ENCODE data around the gene PPM1F. TPM values are rescaled to one million over a fixed set of nuclear protein-coding genes. Genes with fewer than 3 reads are reported as not detected.
"Not testable (repeated sequence)": the region's sequence is repeated elsewhere in the genome, so short reads cannot be mapped to it uniquely, and the experiment has no call there.

Gene PPM1F
- polyA plus RNA-seq, 1 donor (not counting 4 experiments of a cell fraction or from before 2014, with no cell fraction given): 18.2 TPM

- DNase-seq (ENCODE audit: low read depth, low spot score): no peak
- H4K20me1 ChIP-seq (ENCODE audit: control insufficient read depth, extremely low read depth, insufficient read depth, low read length): no peaks in the 10 kb centered on the region
- no peaks in the 10 kb centered on the region for H3K79me2 ChIP-seq (ENCODE audit: control insufficient read depth, insufficient read depth, low read length)
- H2AFZ ChIP-seq (ENCODE audit: control insufficient read depth, low read length): no peak overlapping the region
- dilution Hi-C loops (cut with MboI; ENCODE audit: extremely low pct_ligation_motif_present, low sequenced_read_pairs): no loop called here
- no peak for FAIRE-seq
- H3K4me1 ChIP-seq (ENCODE audit: control insufficient read depth, extremely low read depth, insufficient read depth, low read length): no peaks in the 10 kb centered on the region
- no peaks in the 10 kb centered on the region for H3K9me1 ChIP-seq (ENCODE audit: control insufficient read depth, extremely low read depth, insufficient read depth, low read length)
- no peaks in the 10 kb centered on the region for H3K36me3 ChIP-seq (ENCODE audit: control insufficient read depth in 2 of 2, extremely low read depth in 1 of 2, insufficient read depth in 2 of 2, low read length in 2 of 2)
- no peak overlapping the region for H3K4me2 ChIP-seq (ENCODE audit: control insufficient read depth, extremely low read depth, insufficient read depth, low read depth, low read length)
- no peak overlapping the region for H3K9ac ChIP-seq (ENCODE audit: control insufficient read depth, extremely low read depth, insufficient read depth, low read length)
- H3K4me3 ChIP-seq (ENCODE audit: control insufficient read depth in 2 of 3, extremely low read depth in 1 of 3, insufficient read depth in 2 of 3, low read depth in 1 of 3, low read length in 3 of 3): no peak overlapping the region
- no peak for TF ChIP-seq EZH2 (IDR thresholded peaks at IDR 0.05; ENCODE audit: low read length)
- no peak for TF ChIP-seq CTCF (optimal IDR thresholded peaks at IDR 0.05 in 1 of 3, IDR thresholded peaks at IDR 0.05 in 1 of 3, conservative IDR thresholded peaks at IDR 0.05 in 1 of 3; ENCODE audit: extremely low read depth in 1 of 3, insufficient read depth in 2 of 3, low read length in 3 of 3)
- no peaks in the 10 kb centered on the region for H3K9me3 ChIP-seq (ENCODE audit: control insufficient read depth, low read depth, low read length)
- no peaks in the 10 kb centered on the region for H3K27me3 ChIP-seq (ENCODE audit: control insufficient read depth, extremely low read depth, insufficient read depth, low read length)
- H3K27ac ChIP-seq (ENCODE audit: control insufficient read depth, insufficient read depth, low read length): no peak overlapping the region
Measured at GRCh38 chr22:21909871-21910270, 42.8 kb downstream of the PPM1F start.

GRCh38 chr22:21907638-21908522 is 44.8 kb downstream of the PPM1F start:
- no peaks in the 10 kb centered on the region for H3K36me3 ChIP-seq (ENCODE audit: control insufficient read depth in 2 of 2, extremely low read depth in 1 of 2, insufficient read depth in 2 of 2, low read length in 2 of 2)
- no peaks in the 10 kb centered on the region for H3K4me1 ChIP-seq (ENCODE audit: control insufficient read depth, extremely low read depth, insufficient read depth, low read length)
- no peak overlapping the region for H2AFZ ChIP-seq (ENCODE audit: control insufficient read depth, low read length)
- H3K79me2 ChIP-seq (ENCODE audit: control insufficient read depth, insufficient read depth, low read length): no peaks in the 10 kb centered on the region
- TF ChIP-seq EZH2 (IDR thresholded peaks at IDR 0.05; ENCODE audit: low read length) (no peak), CTCF (optimal IDR thresholded peaks at IDR 0.05 in 1 of 3, IDR thresholded peaks at IDR 0.05 in 1 of 3, conservative IDR thresholded peaks at IDR 0.05 in 1 of 3; ENCODE audit: extremely low read depth in 1 of 3, insufficient read depth in 2 of 3, low read length in 3 of 3) (no peak)
- no peaks in the 10 kb centered on the region for H3K9me3 ChIP-seq (ENCODE audit: control insufficient read depth, low read depth, low read length)
- dilution Hi-C loops (cut with MboI; ENCODE audit: extremely low pct_ligation_motif_present, low sequenced_read_pairs): no loop called here
- no peak overlapping the region for H3K4me3 ChIP-seq (ENCODE audit: control insufficient read depth in 2 of 3, extremely low read depth in 1 of 3, insufficient read depth in 2 of 3, low read depth in 1 of 3, low read length in 3 of 3)
- no peaks in the 10 kb centered on the region for H4K20me1 ChIP-seq (ENCODE audit: control insufficient read depth, extremely low read depth, insufficient read depth, low read length)
- FAIRE-seq (no peak), DNase-seq (ENCODE audit: low read depth, low spot score) (no peak)
- H3K9ac ChIP-seq (ENCODE audit: control insufficient read depth, extremely low read depth, insufficient read depth, low read length): no peak overlapping the region
- H3K9me1 ChIP-seq (ENCODE audit: control insufficient read depth, extremely low read depth, insufficient read depth, low read length): no peaks in the 10 kb centered on the region
- no peak overlapping the region for H3K27ac ChIP-seq (ENCODE audit: control insufficient read depth, insufficient read depth, low read length)
- no peaks in the 10 kb centered on the region for H3K27me3 ChIP-seq (ENCODE audit: control insufficient read depth, extremely low read depth, insufficient read depth, low read length)
- H3K4me2 ChIP-seq (ENCODE audit: control insufficient read depth, extremely low read depth, insufficient read depth, low read depth, low read length): no peak overlapping the region

- H3K4me1 ChIP-seq (ENCODE audit: control insufficient read depth, extremely low read depth, insufficient read depth, low read length); H3K36me3 ChIP-seq (ENCODE audit: control insufficient read depth in 2 of 2, extremely low read depth in 1 of 2, insufficient read depth in 2 of 2, low read length in 2 of 2); H3K9ac ChIP-seq (ENCODE audit: control insufficient read depth, extremely low read depth, insufficient read depth, low read length); H2AFZ ChIP-seq (ENCODE audit: control insufficient read depth, low read length); H3K27me3 ChIP-seq (ENCODE audit: control insufficient read depth, extremely low read depth, insufficient read depth, low read length); H3K79me2 ChIP-seq (ENCODE audit: control insufficient read depth, insufficient read depth, low read length); H3K4me3 ChIP-seq (ENCODE audit: control insufficient read depth in 2 of 3, extremely low read depth in 1 of 3, insufficient read depth in 2 of 3, low read depth in 1 of 3, low read length in 3 of 3); DNase-seq (ENCODE audit: low read depth, low spot score); H3K9me3 ChIP-seq (ENCODE audit: control insufficient read depth, low read depth, low read length); H4K20me1 ChIP-seq (ENCODE audit: control insufficient read depth, extremely low read depth, insufficient read depth, low read length); H3K9me1 ChIP-seq (ENCODE audit: control insufficient read depth, extremely low read depth, insufficient read depth, low read length); dilution Hi-C loops (cut with MboI; ENCODE audit: extremely low pct_ligation_motif_present, low sequenced_read_pairs); H3K4me2 ChIP-seq (ENCODE audit: control insufficient read depth, extremely low read depth, insufficient read depth, low read depth, low read length); H3K27ac ChIP-seq (ENCODE audit: control insufficient read depth, insufficient read depth, low read length); FAIRE-seq: not testable (repeated sequence)
Measured at GRCh38 chr22:21905234-21905633, 47.4 kb downstream of the PPM1F start.

Data from keratinocyte (primary cell).